ENCODE data around the gene PGAM2. TPM values are rescaled to one million over a fixed set of nuclear protein-coding genes. Genes with fewer than 3 reads are reported as not detected.

Gene PGAM2
- total RNA-seq, 2 donors from 2014 or later: 0.92 TPM; not detected in 1

DNA sequence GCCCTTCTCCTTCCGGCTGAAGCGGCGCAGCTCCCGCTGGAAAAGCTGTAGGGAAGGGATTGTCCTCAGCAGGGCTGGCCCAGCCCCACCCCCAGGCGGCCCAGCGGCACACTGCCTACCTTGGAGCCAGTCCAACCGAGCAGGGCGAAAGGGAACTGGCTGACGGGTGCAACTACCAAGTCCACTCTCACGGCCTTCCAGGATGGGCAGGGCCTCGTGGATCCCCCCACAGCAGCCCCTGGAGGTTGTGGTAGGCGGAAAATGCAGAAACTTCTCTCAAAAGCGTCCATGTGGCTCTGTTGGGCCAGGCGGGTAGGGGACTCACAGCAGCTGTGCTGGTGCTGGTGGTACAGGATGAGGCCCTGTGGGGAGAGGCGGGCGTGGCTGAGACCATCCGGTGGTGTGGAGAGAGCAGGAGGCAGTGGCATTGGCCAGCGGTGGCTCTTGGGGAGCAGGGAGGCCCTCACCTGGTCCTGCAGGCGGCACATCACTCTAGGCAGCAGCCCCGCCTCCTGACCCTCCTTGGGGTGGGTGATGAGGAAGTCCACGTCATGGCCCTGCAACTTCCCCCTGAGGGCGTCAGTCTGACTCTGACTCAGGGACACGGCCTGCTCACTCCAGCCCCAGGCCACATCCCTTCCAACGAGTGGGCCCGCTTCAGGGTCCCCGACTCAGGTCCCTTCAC is 8.4 kb upstream of the PGAM2 start:
- Mint-ChIP-seq H3K27me3 (no peaks in the 10 kb centered on the region), H3K27ac (peak overlapping the region; percentile 27), H3K4me3 (no peak overlapping the region), H3K36me3 (ENCODE audit: low read depth) (peaks cover 8% of the 10 kb centered on the region), H3K4me1 (peaks cover 11% of the 10 kb centered on the region)
- peak; percentile 81 for ATAC-seq
- H3K9me3 ChIP-seq (ENCODE audit: control insufficient read depth, low read length, poor library complexity, severe bottlenecking): no peaks in the 10 kb centered on the region
- no peak for DNase-seq

- Mint-ChIP-seq H3K27me3 (no peaks in the 10 kb centered on the region), H3K4me1 (peaks cover 13% of the 10 kb centered on the region), H3K36me3 (ENCODE audit: low read depth) (peaks cover 3% of the 10 kb centered on the region), H3K27ac (peak overlapping the region; percentile 19), H3K4me3 (no peak overlapping the region)
- ATAC-seq (peak; percentile 48), DNase-seq (no peak)
- H3K9me3 ChIP-seq (ENCODE audit: control insufficient read depth, low read length, poor library complexity, severe bottlenecking): no peaks in the 10 kb centered on the region
These were observed 7.2 kb upstream of the PGAM2 start for GRCh38 chr7:44072364-44073231.

GRCh38 chr7:44071726-44072363 is 6.5 kb upstream of the PGAM2 start:
- peak overlapping the region; percentile 19 for H3K27ac Mint-ChIP-seq
- H3K4me1 Mint-ChIP-seq: peaks cover 13% of the 10 kb centered on the region
- no peaks in the 10 kb centered on the region for H3K9me3 ChIP-seq (ENCODE audit: control insufficient read depth, low read length, poor library complexity, severe bottlenecking)
- no peak for ATAC-seq
- DNase-seq: no peak
- H3K4me3 Mint-ChIP-seq: no peak overlapping the region
- peaks cover 2% of the 10 kb centered on the region for H3K36me3 Mint-ChIP-seq (ENCODE audit: low read depth)
- H3K27me3 Mint-ChIP-seq: no peaks in the 10 kb centered on the region

DNA sequence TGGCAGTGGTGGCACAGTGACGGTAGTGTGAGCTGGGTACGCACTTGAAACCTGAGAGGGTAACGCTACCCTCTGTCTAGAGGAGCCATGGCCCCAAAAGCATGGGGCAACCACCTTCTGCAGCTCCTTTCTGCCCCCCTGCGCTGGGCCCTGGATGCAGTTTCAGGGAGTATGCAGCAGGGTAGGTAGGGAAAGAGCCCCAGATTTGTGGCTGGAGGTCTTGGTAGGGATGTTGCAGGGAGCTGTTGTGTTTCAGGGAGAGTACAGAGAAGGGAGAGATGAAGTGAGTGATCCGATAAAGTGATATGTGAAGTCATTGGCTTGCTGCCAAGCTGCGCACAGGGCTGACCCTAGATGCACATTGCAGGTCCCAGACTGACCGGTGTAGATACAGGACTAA is 2.7 kb upstream of the PGAM2 start:
- Mint-ChIP-seq H3K36me3 (ENCODE audit: low read depth) (peaks cover 2% of the 10 kb centered on the region), H3K4me3 (peak overlapping the region; percentile 45), H3K4me1 (peaks cover 19% of the 10 kb centered on the region), H3K27ac (peak overlapping the region; percentile 44), H3K27me3 (no peaks in the 10 kb centered on the region)
- H3K9me3 ChIP-seq (ENCODE audit: control insufficient read depth, low read length, poor library complexity, severe bottlenecking): no peaks in the 10 kb centered on the region
- DNase-seq (no peak), ATAC-seq (no peak)

GRCh38 chr7:44067064-44067951 is 1.9 kb upstream of the PGAM2 start:
- Mint-ChIP-seq H3K4me3 (no peak overlapping the region), H3K27ac (peak overlapping the region; percentile 62), H3K36me3 (ENCODE audit: low read depth) (peaks cover 2% of the 10 kb centered on the region), H3K4me1 (peaks cover 14% of the 10 kb centered on the region), H3K27me3 (no peaks in the 10 kb centered on the region)
- ATAC-seq: no peak
- DNase-seq: no peak
- H3K9me3 ChIP-seq (ENCODE audit: control insufficient read depth, low read length, poor library complexity, severe bottlenecking): no peaks in the 10 kb centered on the region

GRCh38 chr7:44066494-44067063 is 1.2 kb upstream of the PGAM2 start:
- Mint-ChIP-seq H3K4me3 (no peak overlapping the region), H3K4me1 (peaks cover 12% of the 10 kb centered on the region), H3K27ac (peak overlapping the region; percentile 62)

DNA sequence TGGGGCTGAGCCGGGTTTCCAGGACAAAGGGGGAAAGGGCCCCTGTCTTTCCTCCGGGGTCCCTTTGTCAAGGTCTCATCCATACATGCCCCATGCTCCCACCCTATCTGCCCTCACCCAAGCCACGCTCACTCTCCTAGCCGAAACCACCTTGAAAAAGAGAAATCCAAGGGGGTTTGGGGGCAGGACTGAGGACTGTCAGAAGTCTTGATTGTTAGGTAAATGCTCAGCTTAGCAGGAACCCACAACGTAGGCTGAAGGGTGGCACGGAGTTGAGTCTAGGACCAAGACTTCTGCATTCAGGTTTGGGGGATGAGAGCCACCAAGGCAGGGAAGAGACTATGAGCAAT is 719 bp upstream of the PGAM2 start:
- H3K4me1 Mint-ChIP-seq: peaks cover 10% of the 10 kb centered on the region
- peak overlapping the region; percentile 54 for H3K27ac Mint-ChIP-seq
- no peaks in the 10 kb centered on the region for H3K9me3 ChIP-seq (ENCODE audit: control insufficient read depth, low read length, poor library complexity, severe bottlenecking)
- ATAC-seq (peak; percentile 21), DNase-seq (no peak)
- H3K4me3 Mint-ChIP-seq: no peak overlapping the region
- H3K27me3 Mint-ChIP-seq: no peaks in the 10 kb centered on the region
- H3K36me3 Mint-ChIP-seq (ENCODE audit: low read depth): peaks cover 2% of the 10 kb centered on the region

More at GRCh38 chr7:44066494-44067063, 1.2 kb upstream of the PGAM2 start:
- DNase-seq (no peak), ATAC-seq (no peak)
- no peaks in the 10 kb centered on the region for H3K9me3 ChIP-seq (ENCODE audit: control insufficient read depth, low read length, poor library complexity, severe bottlenecking)
- H3K27me3 Mint-ChIP-seq: no peaks in the 10 kb centered on the region
- H3K36me3 Mint-ChIP-seq (ENCODE audit: low read depth): peaks cover 2% of the 10 kb centered on the region

GRCh38 chr7:44064791-44065430 is 456 bp downstream of the PGAM2 start:
- Mint-ChIP-seq H3K4me3 (peak overlapping the region; percentile 36), H3K27ac (peak overlapping the region; percentile 54), H3K27me3 (no peaks in the 10 kb centered on the region), H3K4me1 (peaks cover 10% of the 10 kb centered on the region), H3K36me3 (ENCODE audit: low read depth) (peaks cover 3% of the 10 kb centered on the region)
- DNase-seq (no peak), ATAC-seq (peak; percentile 41)
- no peaks in the 10 kb centered on the region for H3K9me3 ChIP-seq (ENCODE audit: control insufficient read depth, low read length, poor library complexity, severe bottlenecking)

DNA sequence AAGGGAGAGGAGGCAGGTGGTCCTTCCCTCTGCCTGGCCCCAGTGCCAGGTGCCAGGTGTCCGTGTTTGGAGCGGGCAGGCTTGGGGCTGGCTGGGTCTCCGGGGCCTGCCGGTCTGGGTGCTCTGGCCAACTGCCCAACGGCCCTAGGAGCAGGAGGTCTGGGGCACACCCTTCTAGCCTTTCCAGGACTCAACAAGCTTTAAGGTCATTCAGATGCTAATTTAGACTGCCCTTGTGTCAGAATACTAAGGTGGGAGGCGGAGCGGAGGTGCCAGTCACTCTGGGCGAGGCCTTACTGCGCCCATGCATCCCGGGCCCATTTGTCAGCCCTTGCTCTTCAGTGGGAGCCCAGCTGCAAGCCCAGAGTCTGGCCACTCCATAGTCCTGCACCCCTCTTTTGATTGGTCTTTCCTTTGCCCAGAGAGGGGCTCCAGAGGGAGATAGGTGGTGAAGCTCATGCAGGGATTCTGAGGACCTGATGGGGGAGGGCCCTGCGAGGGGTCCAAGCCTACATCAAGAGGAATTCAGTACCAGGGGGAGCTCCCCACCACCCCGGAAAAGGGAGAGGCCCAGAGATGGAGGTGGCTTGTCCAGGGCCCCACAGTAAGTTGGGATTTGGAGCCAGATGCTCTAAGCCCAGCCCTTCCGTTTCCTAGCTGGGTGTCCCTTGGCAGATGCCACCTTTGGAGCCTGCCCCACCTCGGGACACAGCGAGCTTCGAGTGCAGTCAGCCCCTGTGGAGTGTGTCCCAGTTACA is 1.3 kb downstream of the PGAM2 start:
- H3K9me3 ChIP-seq (ENCODE audit: control insufficient read depth, low read length, poor library complexity, severe bottlenecking): no peaks in the 10 kb centered on the region
- peaks cover 8% of the 10 kb centered on the region for H3K4me1 Mint-ChIP-seq
- H3K4me3 Mint-ChIP-seq: peak overlapping the region; percentile 19
- peaks cover 2% of the 10 kb centered on the region for H3K36me3 Mint-ChIP-seq (ENCODE audit: low read depth)
- DNase-seq (no peak), ATAC-seq (peak; percentile 4)
- no peaks in the 10 kb centered on the region for H3K27me3 Mint-ChIP-seq
- no peak overlapping the region for H3K27ac Mint-ChIP-seq

GRCh38 chr7:44063547-44063893 is 1.8 kb downstream of the PGAM2 start:
- no peaks in the 10 kb centered on the region for H3K9me3 ChIP-seq (ENCODE audit: control insufficient read depth, low read length, poor library complexity, severe bottlenecking)
- DNase-seq (peak in 1 of 3 donors; percentile 1), ATAC-seq (no peak)
- no peak overlapping the region for H3K4me3 Mint-ChIP-seq
- H3K36me3 Mint-ChIP-seq (ENCODE audit: low read depth): peaks cover 2% of the 10 kb centered on the region
- H3K4me1 Mint-ChIP-seq: peaks cover 8% of the 10 kb centered on the region
- H3K27ac Mint-ChIP-seq: no peak overlapping the region
- H3K27me3 Mint-ChIP-seq: no peaks in the 10 kb centered on the region

DNA sequence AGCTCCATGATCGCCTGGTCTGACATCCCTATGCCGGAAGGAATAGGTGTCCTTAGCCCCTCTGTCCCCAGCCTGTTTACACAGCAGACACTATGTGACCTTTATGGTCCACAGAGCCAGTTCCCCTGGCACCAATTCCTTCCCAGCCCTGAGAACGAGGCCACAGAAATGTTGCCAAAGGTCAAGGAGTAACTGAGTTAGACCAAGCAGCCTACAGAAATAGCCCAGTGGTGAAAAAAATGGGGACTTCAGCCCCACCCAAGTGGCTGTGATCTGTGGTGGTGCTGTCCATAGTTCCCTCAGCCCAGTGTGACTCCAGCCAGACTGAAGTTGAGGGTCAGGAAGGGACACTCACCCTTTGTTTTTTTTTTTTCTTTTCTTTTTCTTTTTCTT is 2.5 kb downstream of the PGAM2 start:
- no peaks in the 10 kb centered on the region for H3K27me3 Mint-ChIP-seq
- H3K4me1 Mint-ChIP-seq: peaks cover 9% of the 10 kb centered on the region
- H3K9me3 ChIP-seq (ENCODE audit: control insufficient read depth, low read length, poor library complexity, severe bottlenecking): no peaks in the 10 kb centered on the region
- DNase-seq: no peak
- no peak for ATAC-seq
- no peak overlapping the region for H3K27ac Mint-ChIP-seq
- H3K36me3 Mint-ChIP-seq (ENCODE audit: low read depth): peaks cover 2% of the 10 kb centered on the region
- no peak overlapping the region for H3K4me3 Mint-ChIP-seq
